Liver (tissue), 9 donors: ENCODE measurements around the gene AP4S1. TPM values are rescaled to one million over a fixed set of nuclear protein-coding genes. Genes with fewer than 3 reads are reported as not detected.

ENCODE experiments used
- DNase-seq: peaks from one replicate; pipeline ENCODE4 v3.0.0-alpha.2; 2017; ENCODE audit warnings: low spot score
- H3K27ac ChIP-seq, 2 donors: one replicate each; pipeline ENCODE4 v1.7.0; 2013; ENCODE audit warnings: inconsistent platforms in 2 of 2, low read length in 2 of 2, control low read depth in 1 of 2, low read depth in 1 of 2, mild to moderate bottlenecking in 1 of 2
- H3K27me3 ChIP-seq, 4 donors: one replicate each; pipeline versions ENCODE4 v1.6.1 to v1.7.0; 2013; ENCODE audit warnings: low read length in 3 of 4, inconsistent platforms in 1 of 4, mild to moderate bottlenecking in 1 of 4, moderate library complexity in 1 of 4; ENCODE audit not compliant: control insufficient read depth in 4 of 4, insufficient read depth in 4 of 4
- H3K36me3 ChIP-seq, 4 donors: one replicate each; pipeline versions ENCODE4 v1.6.1 to v1.7.0; 2013; ENCODE audit warnings: low read length in 3 of 4, mild to moderate bottlenecking in 3 of 4, low read depth in 1 of 4, moderate library complexity in 1 of 4; ENCODE audit not compliant: control insufficient read depth in 4 of 4, insufficient read depth in 3 of 4
- H3K4me1 ChIP-seq, 4 donors: one replicate each; pipeline versions ENCODE4 v1.6.1 to v1.7.0; 2013; ENCODE audit warnings: low read length in 3 of 4, mild to moderate bottlenecking in 3 of 4, moderate library complexity in 1 of 4; ENCODE audit not compliant: control insufficient read depth in 4 of 4, insufficient read depth in 4 of 4
- H3K4me3 ChIP-seq, 3 donors: one replicate each; pipeline versions ENCODE4 v1.6.1 to v1.7.0; 2013; ENCODE audit warnings: low read length in 3 of 3, control low read depth in 1 of 3, low read depth in 1 of 3, mild to moderate bottlenecking in 1 of 3
- H3K9ac ChIP-seq, 2 donors: one replicate each; pipeline ENCODE4 v1.7.0; 2013; ENCODE audit warnings: low read length in 2 of 2, mild to moderate bottlenecking in 2 of 2, moderate library complexity in 2 of 2, control low read depth in 1 of 2, low read depth in 1 of 2
- H3K9me3 ChIP-seq, 4 donors: one replicate each; pipeline versions ENCODE4 v1.6.1 to v1.7.0; 2013; ENCODE audit warnings: low read length in 3 of 4; ENCODE audit not compliant: control insufficient read depth in 4 of 4
- FOXA2 ChIP-seq: IDR thresholded peaks from 2 replicates; pipeline ENCODE4 v1.6.1; 2016; ENCODE audit warnings: antibody characterized with exemption
- GABPA ChIP-seq, 2 donors: IDR thresholded peaks in 1 of 2; conservative IDR thresholded peaks in 1 of 2; 2 replicates each; pipeline ENCODE4 v1.6.1; 2016; ENCODE audit warnings: antibody characterized with exemption in 2 of 2, mild to moderate bottlenecking in 1 of 2, moderate library complexity in 1 of 2
- HNF4A ChIP-seq, 2 donors: conservative IDR thresholded peaks; 2 replicates each; pipeline ENCODE4 v1.6.1; 2016; ENCODE audit warnings: antibody characterized with exemption in 2 of 2, mild to moderate bottlenecking in 2 of 2
- HNF4G ChIP-seq: IDR thresholded peaks from 2 replicates; pipeline ENCODE4 v1.6.1; 2016; ENCODE audit warnings: antibody characterized with exemption
- MAX ChIP-seq: IDR thresholded peaks from 2 replicates; pipeline ENCODE4 v1.6.1; 2016; ENCODE audit warnings: antibody characterized with exemption
- NR2F2 ChIP-seq: IDR thresholded peaks from 2 replicates; pipeline ENCODE4 v1.6.1; 2016; ENCODE audit warnings: antibody characterized with exemption
- RAD21 ChIP-seq, 2 donors: IDR thresholded peaks; 2 replicates each; pipeline ENCODE4 v1.6.1; 2016; ENCODE audit warnings: antibody characterized with exemption in 2 of 2, mild to moderate bottlenecking in 2 of 2
- RXRA ChIP-seq, 2 donors: IDR thresholded peaks; 2 replicates each; pipeline ENCODE4 v1.6.1; 2017 to 2018; ENCODE audit warnings: antibody characterized with exemption in 2 of 2, mild to moderate bottlenecking in 1 of 2
- SP1 ChIP-seq: IDR thresholded peaks from 2 replicates; pipeline ENCODE4 v1.6.1; 2018; ENCODE audit warnings: antibody characterized with exemption, mild to moderate bottlenecking
- TAF1 ChIP-seq: conservative IDR thresholded peaks from 2 replicates; pipeline ENCODE4 v1.6.1; 2016; ENCODE audit warnings: antibody characterized with exemption, mild to moderate bottlenecking
- YY1 ChIP-seq: IDR thresholded peaks from 2 replicates; pipeline ENCODE4 v1.6.1; 2016; ENCODE audit warnings: antibody characterized with exemption, mild to moderate bottlenecking
- WGBS: extraction: QIAGEN DNeasy Blood & Tissue Kit; methylation state at CpG from one replicate; pipeline ENCODE4 v1.1.7; 2013; 5-methylcytosine and 5-hydroxymethylcytosine counted together
- polyA plus RNA-seq, 2 donors: library from polyadenylated mRNA; stranded (reverse) in 1 of 2; unstranded in 1 of 2; fragments of 200-250 nt in 1 of 2; fragments of >200 nt in 1 of 2; fragmentation: Nextera tagmentation in 1 of 2; extraction: Ambion mirVana in 1 of 2; gene quantifications; one replicate each; pipeline versions ENCODE4 v1.2.1 to v1.2.3, GENCODE V29; 2013 to 2015
- total RNA-seq, 2 donors: library from RNA; depleted of rRNA; stranded (reverse); fragments of >200 nt; gene quantifications; one replicate each; pipeline ENCODE4 v1.2.3, GENCODE V29; 2014
- TF ChIP-seq, protein P1 (sequence below): IDR thresholded peaks from 2 replicates; pipeline ENCODE4 v1.6.1; 2016; ENCODE audit warnings: antibody characterized with exemption, mild to moderate bottlenecking
- TF ChIP-seq, protein P2 (sequence below): IDR thresholded peaks from 2 replicates; pipeline ENCODE4 v1.6.1; 2016; ENCODE audit warnings: antibody characterized with exemption
- TF ChIP-seq, protein P3 (sequence below): IDR thresholded peaks from 2 replicates; pipeline ENCODE4 v1.6.1; 2016; ENCODE audit warnings: antibody characterized with exemption
- TF ChIP-seq, protein P4 (sequence below): fragments of 150-350 bp; IDR thresholded peaks from 2 replicates; pipeline ENCODE4 v1.5.1; 2017; ENCODE audit warnings: improper control_type of control experiment, low read depth, low read length; ENCODE audit not compliant: missing input control
- donor health status: healthy.
- donor health status: healthy.
- donor health status: healthy.
- donor health status: healthy.
- donor health status: healthy.

Gene AP4S1
- total and polyA plus RNA-seq, 4 donors: 1.3 to 4.3 (median 1.7) TPM

DNA sequence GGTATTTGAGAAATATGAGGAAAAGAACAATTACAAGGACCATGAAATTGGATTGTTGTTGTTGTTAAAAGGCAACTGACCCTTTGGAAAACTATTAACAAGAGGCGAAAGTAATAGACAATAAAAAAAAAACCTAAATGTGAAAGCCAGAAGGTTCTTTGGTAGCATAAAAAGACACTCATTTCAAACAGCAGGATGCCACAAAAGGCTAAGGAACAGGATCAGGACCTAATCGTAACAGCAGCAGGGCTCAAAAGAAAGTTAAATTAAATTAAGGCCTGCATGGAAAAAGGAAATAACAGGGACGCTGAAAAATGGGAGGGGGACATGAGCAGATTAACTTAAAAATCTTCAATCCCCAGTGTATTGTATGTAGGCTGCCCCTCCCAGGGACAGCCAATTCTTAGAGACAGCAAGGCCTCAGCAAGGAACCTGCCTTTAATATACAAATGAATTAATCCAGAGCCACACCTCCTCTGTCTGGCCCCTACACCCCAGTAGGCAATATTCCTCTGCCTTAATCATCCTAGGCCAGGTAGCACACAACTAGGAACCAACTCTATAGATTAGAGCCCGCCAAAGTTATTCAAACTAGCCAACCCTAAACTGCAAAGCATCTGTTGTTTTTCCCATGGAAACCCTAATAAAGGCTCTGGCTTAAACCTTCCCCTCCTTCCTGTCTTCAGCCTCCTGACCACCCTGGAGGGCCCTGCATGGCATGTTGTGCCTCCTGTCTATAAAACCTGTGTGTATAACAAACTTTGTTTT is 28.4 kb upstream of the AP4S1 start:
- Histone ChIP-seq H3K4me3 (no peak overlapping the region), H3K27me3 (no peaks in the 10 kb centered on the region), H3K4me1 (peaks cover 0 to 13% (median 8%) of the 10 kb centered on the region in 4 donors), H3K36me3 (no peaks in the 10 kb centered on the region), H3K9ac (no peak overlapping the region), H3K27ac (no peak overlapping the region), H3K9me3 (no peaks in the 10 kb centered on the region)
- no peak for TF ChIP-seq SP1
- TF ChIP-seq HNF4A (conservative IDR thresholded peaks at IDR 0.05): no peak
- no peak for TF ChIP-seq FOXA2
- no peak for TF ChIP-seq TAF1
- TF ChIP-seq, protein P1, sequence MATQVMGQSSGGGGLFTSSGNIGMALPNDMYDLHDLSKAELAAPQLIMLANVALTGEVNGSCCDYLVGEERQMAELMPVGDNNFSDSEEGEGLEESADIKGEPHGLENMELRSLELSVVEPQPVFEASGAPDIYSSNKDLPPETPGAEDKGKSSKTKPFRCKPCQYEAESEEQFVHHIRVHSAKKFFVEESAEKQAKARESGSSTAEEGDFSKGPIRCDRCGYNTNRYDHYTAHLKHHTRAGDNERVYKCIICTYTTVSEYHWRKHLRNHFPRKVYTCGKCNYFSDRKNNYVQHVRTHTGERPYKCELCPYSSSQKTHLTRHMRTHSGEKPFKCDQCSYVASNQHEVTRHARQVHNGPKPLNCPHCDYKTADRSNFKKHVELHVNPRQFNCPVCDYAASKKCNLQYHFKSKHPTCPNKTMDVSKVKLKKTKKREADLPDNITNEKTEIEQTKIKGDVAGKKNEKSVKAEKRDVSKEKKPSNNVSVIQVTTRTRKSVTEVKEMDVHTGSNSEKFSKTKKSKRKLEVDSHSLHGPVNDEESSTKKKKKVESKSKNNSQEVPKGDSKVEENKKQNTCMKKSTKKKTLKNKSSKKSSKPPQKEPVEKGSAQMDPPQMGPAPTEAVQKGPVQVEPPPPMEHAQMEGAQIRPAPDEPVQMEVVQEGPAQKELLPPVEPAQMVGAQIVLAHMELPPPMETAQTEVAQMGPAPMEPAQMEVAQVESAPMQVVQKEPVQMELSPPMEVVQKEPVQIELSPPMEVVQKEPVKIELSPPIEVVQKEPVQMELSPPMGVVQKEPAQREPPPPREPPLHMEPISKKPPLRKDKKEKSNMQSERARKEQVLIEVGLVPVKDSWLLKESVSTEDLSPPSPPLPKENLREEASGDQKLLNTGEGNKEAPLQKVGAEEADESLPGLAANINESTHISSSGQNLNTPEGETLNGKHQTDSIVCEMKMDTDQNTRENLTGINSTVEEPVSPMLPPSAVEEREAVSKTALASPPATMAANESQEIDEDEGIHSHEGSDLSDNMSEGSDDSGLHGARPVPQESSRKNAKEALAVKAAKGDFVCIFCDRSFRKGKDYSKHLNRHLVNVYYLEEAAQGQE: no peak
- no peak for TF ChIP-seq RAD21 (IDR thresholded peaks at IDR 0.05)
- TF ChIP-seq, protein P2, sequence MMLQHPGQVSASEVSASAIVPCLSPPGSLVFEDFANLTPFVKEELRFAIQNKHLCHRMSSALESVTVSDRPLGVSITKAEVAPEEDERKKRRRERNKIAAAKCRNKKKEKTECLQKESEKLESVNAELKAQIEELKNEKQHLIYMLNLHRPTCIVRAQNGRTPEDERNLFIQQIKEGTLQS: no peak
- TF ChIP-seq, protein P3, sequence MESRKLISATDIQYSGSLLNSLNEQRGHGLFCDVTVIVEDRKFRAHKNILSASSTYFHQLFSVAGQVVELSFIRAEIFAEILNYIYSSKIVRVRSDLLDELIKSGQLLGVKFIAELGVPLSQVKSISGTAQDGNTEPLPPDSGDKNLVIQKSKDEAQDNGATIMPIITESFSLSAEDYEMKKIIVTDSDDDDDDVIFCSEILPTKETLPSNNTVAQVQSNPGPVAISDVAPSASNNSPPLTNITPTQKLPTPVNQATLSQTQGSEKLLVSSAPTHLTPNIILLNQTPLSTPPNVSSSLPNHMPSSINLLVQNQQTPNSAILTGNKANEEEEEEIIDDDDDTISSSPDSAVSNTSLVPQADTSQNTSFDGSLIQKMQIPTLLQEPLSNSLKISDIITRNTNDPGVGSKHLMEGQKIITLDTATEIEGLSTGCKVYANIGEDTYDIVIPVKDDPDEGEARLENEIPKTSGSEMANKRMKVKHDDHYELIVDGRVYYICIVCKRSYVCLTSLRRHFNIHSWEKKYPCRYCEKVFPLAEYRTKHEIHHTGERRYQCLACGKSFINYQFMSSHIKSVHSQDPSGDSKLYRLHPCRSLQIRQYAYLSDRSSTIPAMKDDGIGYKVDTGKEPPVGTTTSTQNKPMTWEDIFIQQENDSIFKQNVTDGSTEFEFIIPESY: no peak
- TF ChIP-seq GABPA (IDR thresholded peaks at IDR 0.05 in 1 of 2, conservative IDR thresholded peaks at IDR 0.05 in 1 of 2): no peak
- TF ChIP-seq RXRA (IDR thresholded peaks at IDR 0.05): no peak
- no peak for TF ChIP-seq HNF4G
- no peak for TF ChIP-seq MAX
- TF ChIP-seq, protein P4, sequence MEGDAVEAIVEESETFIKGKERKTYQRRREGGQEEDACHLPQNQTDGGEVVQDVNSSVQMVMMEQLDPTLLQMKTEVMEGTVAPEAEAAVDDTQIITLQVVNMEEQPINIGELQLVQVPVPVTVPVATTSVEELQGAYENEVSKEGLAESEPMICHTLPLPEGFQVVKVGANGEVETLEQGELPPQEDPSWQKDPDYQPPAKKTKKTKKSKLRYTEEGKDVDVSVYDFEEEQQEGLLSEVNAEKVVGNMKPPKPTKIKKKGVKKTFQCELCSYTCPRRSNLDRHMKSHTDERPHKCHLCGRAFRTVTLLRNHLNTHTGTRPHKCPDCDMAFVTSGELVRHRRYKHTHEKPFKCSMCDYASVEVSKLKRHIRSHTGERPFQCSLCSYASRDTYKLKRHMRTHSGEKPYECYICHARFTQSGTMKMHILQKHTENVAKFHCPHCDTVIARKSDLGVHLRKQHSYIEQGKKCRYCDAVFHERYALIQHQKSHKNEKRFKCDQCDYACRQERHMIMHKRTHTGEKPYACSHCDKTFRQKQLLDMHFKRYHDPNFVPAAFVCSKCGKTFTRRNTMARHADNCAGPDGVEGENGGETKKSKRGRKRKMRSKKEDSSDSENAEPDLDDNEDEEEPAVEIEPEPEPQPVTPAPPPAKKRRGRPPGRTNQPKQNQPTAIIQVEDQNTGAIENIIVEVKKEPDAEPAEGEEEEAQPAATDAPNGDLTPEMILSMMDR: no peak
- no peak for TF ChIP-seq NR2F2
- no peak for TF ChIP-seq YY1
- DNase-seq: no peak
- WGBS: 93% methylated on average over 4 of the region's 4 CpGs
